Measurements from ENCODE around the gene RAD1.

RAD1 gene

DNA sequence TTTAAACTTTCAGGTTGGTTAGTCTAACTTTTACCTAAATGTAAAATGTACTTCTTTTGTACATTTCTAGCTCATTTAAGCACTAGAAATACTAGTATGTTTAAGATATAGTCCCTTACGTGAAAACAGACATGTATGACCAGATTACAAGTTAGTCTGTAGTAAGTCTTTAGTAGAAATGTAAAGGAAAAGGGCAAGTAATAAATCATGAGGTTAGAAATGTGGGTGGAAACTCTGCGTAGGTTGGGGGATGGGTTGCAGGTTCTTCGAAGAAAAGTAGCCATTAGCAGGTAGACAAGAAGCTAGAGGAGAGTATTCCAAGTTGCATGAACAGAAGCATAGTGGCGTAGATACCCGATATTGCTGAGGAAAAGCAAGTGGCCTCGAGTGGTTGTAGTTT lies 22.9 kb downstream of the RAD1 start:
- H3K4me2 ChIP-seq (ENCODE audit: low read depth, low read length, poor library complexity, severe bottlenecking), result no peak overlapping the region
- H2AFZ ChIP-seq (ENCODE audit: low read length), result no peak overlapping the region
- no peaks in the 10 kb centered on the region for H3K9me2 ChIP-seq (replicated peaks; ENCODE audit: low read depth, low read length)
- H3K36me3 ChIP-seq (ENCODE audit: insufficient read depth, low read length), result no peaks in the 10 kb centered on the region
- no peak overlapping the region for H3K9ac ChIP-seq (ENCODE audit: low read depth, low read length, poor library complexity, severe bottlenecking)
- H3K27me3 ChIP-seq (ENCODE audit: insufficient read depth, low read length, poor library complexity, severe bottlenecking), result no peaks in the 10 kb centered on the region
- TF ChIP-seq EZH2phosphoT487 (IDR thresholded peaks at IDR 0.05; ENCODE audit: borderline replicate concordance), result no peak
- TF ChIP-seq, protein P1, sequence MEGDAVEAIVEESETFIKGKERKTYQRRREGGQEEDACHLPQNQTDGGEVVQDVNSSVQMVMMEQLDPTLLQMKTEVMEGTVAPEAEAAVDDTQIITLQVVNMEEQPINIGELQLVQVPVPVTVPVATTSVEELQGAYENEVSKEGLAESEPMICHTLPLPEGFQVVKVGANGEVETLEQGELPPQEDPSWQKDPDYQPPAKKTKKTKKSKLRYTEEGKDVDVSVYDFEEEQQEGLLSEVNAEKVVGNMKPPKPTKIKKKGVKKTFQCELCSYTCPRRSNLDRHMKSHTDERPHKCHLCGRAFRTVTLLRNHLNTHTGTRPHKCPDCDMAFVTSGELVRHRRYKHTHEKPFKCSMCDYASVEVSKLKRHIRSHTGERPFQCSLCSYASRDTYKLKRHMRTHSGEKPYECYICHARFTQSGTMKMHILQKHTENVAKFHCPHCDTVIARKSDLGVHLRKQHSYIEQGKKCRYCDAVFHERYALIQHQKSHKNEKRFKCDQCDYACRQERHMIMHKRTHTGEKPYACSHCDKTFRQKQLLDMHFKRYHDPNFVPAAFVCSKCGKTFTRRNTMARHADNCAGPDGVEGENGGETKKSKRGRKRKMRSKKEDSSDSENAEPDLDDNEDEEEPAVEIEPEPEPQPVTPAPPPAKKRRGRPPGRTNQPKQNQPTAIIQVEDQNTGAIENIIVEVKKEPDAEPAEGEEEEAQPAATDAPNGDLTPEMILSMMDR (conservative IDR thresholded peaks at IDR 0.05; ENCODE audit: low read length), result no peak
- H3K4me1 ChIP-seq (ENCODE audit: insufficient read depth, low read length, poor library complexity, severe bottlenecking), result no peaks in the 10 kb centered on the region
- H3F3A ChIP-seq (ENCODE audit: low read depth), result no peaks in the 10 kb centered on the region
- H3K4me3 ChIP-seq (ENCODE audit: low read length, poor library complexity, severe bottlenecking), result no peak overlapping the region
- no peaks in the 10 kb centered on the region for H3K9me3 ChIP-seq (ENCODE audit: insufficient read depth, low read depth, low read length)
- no peaks in the 10 kb centered on the region for H3K79me2 ChIP-seq (ENCODE audit: insufficient read depth, low read length)
- H4K20me1 ChIP-seq (ENCODE audit: insufficient read depth, low read length, poor library complexity, severe bottlenecking), result no peaks in the 10 kb centered on the region

DNA sequence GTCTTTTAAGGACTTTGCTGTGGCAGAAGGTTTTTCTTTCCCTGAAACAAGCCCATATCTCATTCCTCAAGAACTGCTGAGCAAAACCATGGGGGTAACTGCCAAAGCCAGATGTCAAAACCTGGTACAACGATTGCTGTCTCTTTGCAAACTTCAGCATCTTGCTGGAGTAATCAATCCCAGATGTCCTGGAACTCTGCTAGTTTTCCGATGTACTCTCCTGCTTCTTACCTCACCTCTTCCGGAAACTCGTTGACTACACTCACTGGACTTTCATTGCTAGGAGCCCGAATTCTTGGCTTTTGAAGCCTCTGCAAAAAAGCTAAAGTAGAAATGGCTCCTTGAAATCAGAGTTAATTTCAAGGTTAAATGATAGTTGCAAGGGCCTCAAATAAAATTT lies 23.3 kb downstream of the RAD1 start:
- no peak for TF ChIP-seq EZH2phosphoT487 (IDR thresholded peaks at IDR 0.05; ENCODE audit: borderline replicate concordance)
- TF ChIP-seq, protein P1 (conservative IDR thresholded peaks at IDR 0.05; ENCODE audit: low read length), result no peak
- H3K4me3 ChIP-seq (ENCODE audit: low read length, poor library complexity, severe bottlenecking), result no peak overlapping the region
- H3K9ac ChIP-seq (ENCODE audit: low read depth, low read length, poor library complexity, severe bottlenecking), result no peak overlapping the region
- H3K4me1 ChIP-seq (ENCODE audit: insufficient read depth, low read length, poor library complexity, severe bottlenecking), result no peaks in the 10 kb centered on the region
- H4K20me1 ChIP-seq (ENCODE audit: insufficient read depth, low read length, poor library complexity, severe bottlenecking), result no peaks in the 10 kb centered on the region
- no peak overlapping the region for H3K4me2 ChIP-seq (ENCODE audit: low read depth, low read length, poor library complexity, severe bottlenecking)
- H3K9me2 ChIP-seq (replicated peaks; ENCODE audit: low read depth, low read length), result no peaks in the 10 kb centered on the region
- no peaks in the 10 kb centered on the region for H3F3A ChIP-seq (ENCODE audit: low read depth)
- H3K36me3 ChIP-seq (ENCODE audit: insufficient read depth, low read length), result no peaks in the 10 kb centered on the region
- H3K9me3 ChIP-seq (ENCODE audit: insufficient read depth, low read depth, low read length), result no peaks in the 10 kb centered on the region
- no peaks in the 10 kb centered on the region for H3K27me3 ChIP-seq (ENCODE audit: insufficient read depth, low read length, poor library complexity, severe bottlenecking)
- no peak overlapping the region for H2AFZ ChIP-seq (ENCODE audit: low read length)
- H3K79me2 ChIP-seq (ENCODE audit: insufficient read depth, low read length), result no peaks in the 10 kb centered on the region

DNA sequence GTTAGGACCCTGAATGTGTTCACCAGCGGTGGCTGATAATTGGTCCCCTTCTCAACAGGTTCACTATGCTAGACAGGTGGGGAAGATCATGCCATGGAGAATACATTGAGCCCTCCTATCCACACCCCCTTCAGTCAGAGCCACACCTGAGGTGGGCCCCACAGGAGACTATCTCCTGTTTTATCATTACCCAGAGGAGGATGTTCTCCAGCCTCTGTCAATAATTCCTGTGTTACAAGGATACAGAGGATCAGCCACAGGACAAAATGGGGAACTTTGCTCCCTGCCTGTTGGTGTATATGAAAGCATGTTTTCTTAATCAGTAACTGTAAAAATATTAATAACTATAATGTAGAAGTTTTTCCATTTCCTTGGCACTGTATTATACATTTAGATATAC lies 25.9 kb downstream of the RAD1 start:
- H3K4me3 ChIP-seq (ENCODE audit: low read length, poor library complexity, severe bottlenecking), result no peak overlapping the region
- H3K9me2 ChIP-seq (replicated peaks; ENCODE audit: low read depth, low read length), result no peaks in the 10 kb centered on the region
- TF ChIP-seq, protein P1 (conservative IDR thresholded peaks at IDR 0.05; ENCODE audit: low read length), result no peak
- no peak for TF ChIP-seq EZH2phosphoT487 (IDR thresholded peaks at IDR 0.05; ENCODE audit: borderline replicate concordance)
- H2AFZ ChIP-seq (ENCODE audit: low read length), result no peak overlapping the region
- H3K36me3 ChIP-seq (ENCODE audit: insufficient read depth, low read length), result no peaks in the 10 kb centered on the region
- H3K4me1 ChIP-seq (ENCODE audit: insufficient read depth, low read length, poor library complexity, severe bottlenecking), result no peaks in the 10 kb centered on the region
- H3K9me3 ChIP-seq (ENCODE audit: insufficient read depth, low read depth, low read length), result no peaks in the 10 kb centered on the region
- no peak overlapping the region for H3K4me2 ChIP-seq (ENCODE audit: low read depth, low read length, poor library complexity, severe bottlenecking)
- H4K20me1 ChIP-seq (ENCODE audit: insufficient read depth, low read length, poor library complexity, severe bottlenecking), result no peaks in the 10 kb centered on the region
- no peaks in the 10 kb centered on the region for H3K27me3 ChIP-seq (ENCODE audit: insufficient read depth, low read length, poor library complexity, severe bottlenecking)
- no peaks in the 10 kb centered on the region for H3K79me2 ChIP-seq (ENCODE audit: insufficient read depth, low read length)
- H3F3A ChIP-seq (ENCODE audit: low read depth), result no peaks in the 10 kb centered on the region
- H3K9ac ChIP-seq (ENCODE audit: low read depth, low read length, poor library complexity, severe bottlenecking), result no peak overlapping the region
